ENCODE measurements around the gene ANKS1B.
A peak's percentile ranks its signal among the peaks of the same experiment; 100 is the strongest.
"Not testable (repeated sequence)": the region's sequence is repeated elsewhere in the genome, so short reads cannot be mapped to it uniquely, and the experiment has no call there.

The ANKS1B gene

DNA sequence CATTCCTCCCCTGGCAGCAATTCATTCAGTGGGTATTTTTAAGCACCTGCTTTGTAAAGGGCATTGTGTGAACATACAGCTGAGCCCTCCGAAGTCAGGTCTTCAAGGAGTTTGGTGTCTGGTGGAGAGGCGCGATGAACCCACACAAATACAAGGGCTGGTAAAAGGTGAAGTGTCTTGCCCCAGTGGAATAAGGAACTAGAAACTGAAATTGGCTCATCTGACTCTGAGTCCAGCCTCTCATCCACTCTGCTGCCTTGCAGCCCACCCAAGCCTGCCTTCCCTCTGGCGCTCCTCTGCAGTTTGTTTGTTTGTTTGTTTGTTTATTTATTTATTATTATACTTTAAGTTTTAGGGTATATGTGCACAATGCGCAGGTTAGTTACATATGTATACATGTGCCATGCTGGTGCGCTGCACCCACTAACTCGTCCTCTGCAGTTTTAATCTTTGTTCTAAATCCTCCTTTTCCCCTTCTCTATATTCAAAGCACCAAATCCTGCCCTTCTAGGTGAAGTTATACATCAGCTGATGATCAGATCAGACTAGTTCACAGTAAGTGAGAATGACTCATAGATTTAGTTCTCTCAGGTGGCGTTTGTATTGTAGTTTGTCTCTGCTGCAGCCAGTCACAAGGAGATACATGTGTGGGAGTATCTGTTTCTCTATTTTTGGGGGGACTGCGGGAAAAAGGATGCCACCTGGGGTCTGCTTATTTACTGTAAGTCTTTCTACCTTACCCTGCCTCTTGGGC lies 945.2 kb downstream of the ANKS1B start:
- no peak for FAIRE-seq

DNA sequence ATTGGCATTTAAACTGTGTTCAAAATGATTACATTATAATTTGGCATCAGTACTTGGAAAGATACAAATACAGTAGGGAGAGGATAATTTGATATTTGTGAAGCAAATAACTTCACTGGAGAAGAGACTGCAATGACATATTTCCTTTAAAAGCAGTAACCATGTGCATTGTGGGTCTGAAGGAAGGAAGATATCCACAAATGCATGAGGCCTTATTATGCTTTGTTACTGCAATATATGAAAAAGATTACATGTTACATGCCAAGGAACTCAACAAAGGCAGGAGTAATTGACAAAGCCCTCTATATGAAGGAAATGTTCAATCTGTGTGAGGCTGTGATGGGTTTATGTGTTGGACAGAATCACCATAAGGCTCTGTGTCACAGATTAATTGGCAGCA lies 948.2 kb downstream of the ANKS1B start:
- FAIRE-seq, result no peak

- FAIRE-seq, result no peak
Observed at GRCh38 chr12:99035803-99036202, 948.9 kb downstream of the ANKS1B start.

- not testable (repeated sequence) for FAIRE-seq
Observed at GRCh38 chr12:99034201-99034600, 950.5 kb downstream of the ANKS1B start.

- FAIRE-seq, result no peak
Observed at GRCh38 chr12:99029511-99030271, 955.0 kb downstream of the ANKS1B start.

DNA sequence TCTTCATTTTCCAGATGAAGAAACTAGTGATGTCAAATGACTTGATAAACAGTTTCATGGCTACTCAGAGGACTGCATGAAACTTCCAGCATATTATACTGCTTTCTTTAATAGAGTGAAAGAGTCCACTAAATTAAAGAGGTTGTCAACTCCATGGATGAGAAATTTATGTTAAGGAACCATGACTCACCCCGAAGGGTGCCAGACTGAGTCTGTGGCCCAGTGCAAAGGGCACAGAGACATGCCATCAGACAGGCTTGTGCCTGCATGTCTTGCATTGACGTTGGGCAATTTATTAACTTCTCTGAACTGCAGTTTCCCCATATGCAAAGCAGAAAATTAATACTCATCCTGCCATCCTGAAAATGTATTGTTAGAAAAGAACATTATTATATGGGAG lies 957.3 kb downstream of the ANKS1B start:
- FAIRE-seq, result no peak

- FAIRE-seq, result no peak
Observed at GRCh38 chr12:99027055-99027393, 957.7 kb downstream of the ANKS1B start.

- no peak for FAIRE-seq
Observed at GRCh38 chr12:99026332-99027054, 958.2 kb downstream of the ANKS1B start.

- no peak for FAIRE-seq
Observed at GRCh38 chr12:99024870-99025269, 959.9 kb downstream of the ANKS1B start.

DNA sequence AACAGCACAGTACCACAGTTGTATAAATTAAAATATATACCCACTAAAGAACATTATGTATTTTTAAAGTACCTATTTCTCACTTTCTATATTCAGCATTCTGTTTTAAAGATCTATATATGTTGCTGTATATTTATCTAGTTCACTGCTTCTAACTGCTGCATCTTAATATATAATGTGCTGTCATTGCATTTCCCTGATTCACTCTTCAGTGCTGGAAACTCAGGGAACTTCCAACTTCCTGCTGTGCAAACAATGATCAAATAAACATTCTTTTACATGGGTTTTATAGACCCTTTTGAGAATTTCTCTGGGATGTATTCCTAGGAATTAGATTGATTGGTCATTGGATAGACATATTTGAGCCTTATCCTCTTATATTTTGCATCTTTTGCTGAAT lies 960.5 kb downstream of the ANKS1B start:
- FAIRE-seq, result no peak

GRCh38 chr12:99020871-99021270 lies 963.9 kb downstream of the ANKS1B start:
- FAIRE-seq, result no peak

DNA sequence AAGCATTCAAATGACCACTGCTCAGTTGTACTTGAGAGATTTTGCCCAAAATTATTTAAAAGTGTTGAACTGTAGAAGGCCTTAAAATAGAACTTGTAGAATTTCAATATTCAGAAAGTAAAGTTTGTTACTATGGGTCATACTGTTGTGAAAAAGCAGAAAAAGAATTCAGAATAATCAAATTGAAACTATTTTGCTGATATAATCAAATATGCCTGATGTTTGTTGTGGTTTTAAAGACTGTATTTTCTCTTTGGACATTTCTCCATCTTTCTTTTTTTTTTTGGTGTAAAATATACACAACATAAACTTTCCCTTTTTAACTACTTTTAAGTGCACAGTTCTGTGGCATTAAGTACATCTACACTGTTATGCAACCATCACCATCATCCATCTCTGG lies 964.9 kb downstream of the ANKS1B start:
- no peak for FAIRE-seq

GRCh38 chr12:99017971-99018370 lies 966.8 kb downstream of the ANKS1B start:
- FAIRE-seq, result no peak

DNA sequence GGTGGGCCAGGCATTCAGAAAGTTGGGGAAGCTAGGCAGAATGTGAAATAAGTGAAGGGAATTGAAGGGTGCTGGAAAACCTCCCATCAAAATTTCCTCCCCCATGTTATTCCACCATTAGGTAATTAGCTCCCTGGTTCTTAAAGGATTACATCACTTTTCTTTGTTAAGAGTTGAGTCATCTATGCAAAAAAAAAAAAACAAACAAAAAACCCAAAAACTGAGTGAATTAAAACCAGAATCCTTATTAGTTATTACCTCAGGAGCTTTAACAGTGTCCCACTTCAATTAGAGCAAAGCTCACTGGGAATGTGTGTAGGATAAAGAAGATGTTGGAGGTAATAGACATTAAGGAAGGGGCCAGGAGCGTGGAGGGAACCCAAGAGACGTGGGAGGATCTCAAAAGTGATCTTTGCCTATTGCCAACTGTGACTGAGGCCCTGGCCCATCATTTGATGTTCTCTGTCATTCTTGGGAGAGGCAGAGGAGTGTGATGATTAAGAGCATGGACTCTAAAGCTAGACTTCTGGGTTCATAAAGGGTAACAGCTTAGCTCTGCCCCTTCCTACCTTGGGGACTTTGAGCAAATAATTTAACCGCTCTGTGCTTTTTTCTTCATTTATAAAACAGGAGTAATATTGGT lies 975.0 kb downstream of the ANKS1B start:
- FAIRE-seq, result no peak

- FAIRE-seq, result no peak
Observed at GRCh38 chr12:99005601-99006000, 979.1 kb downstream of the ANKS1B start.

GRCh38 chr12:99004799-99005466 lies 979.8 kb downstream of the ANKS1B start:
- FAIRE-seq, result no peak

DNA sequence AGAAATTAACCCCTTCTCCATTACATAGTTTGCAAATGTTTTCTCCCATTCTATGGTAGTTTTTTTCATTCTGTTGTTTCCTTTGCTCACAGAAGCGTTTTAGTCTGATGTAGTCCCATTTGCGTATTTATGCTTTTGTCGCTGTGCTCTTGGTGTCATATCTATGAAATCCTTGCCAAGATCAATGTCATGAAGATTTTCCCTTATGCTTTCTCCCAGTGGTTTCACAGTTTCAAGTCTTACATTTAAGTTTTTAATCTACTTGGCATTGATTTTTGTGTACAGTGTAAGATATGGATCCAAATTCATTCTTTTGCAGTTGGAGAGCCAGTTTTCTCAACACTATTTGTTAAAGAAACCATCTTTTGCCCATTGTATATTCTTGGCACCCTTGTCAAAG lies 982.0 kb downstream of the ANKS1B start:
- no peak for FAIRE-seq

DNA sequence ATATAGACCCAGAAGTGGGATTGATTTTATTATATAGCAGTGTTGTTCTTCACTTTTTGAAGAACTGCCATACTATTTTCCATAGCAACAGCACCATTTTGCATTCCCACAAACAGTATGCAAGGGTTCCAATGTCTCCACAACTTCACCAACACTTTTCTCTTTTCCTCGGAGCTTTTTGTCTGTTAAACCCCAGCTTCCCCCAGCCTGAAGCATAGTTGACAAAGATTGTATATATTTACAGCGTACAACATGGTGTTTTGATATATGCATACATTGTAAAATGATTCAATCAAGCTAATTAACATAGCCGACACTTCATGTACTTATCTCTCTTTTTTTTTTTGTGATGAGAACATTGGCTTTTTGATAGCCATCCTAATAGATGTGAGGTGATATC lies 982.6 kb downstream of the ANKS1B start:
- FAIRE-seq, result no peak

GRCh38 chr12:98999559-98999958 lies 985.2 kb downstream of the ANKS1B start:
- no peak for FAIRE-seq

GRCh38 chr12:98998697-98999299 lies 985.9 kb downstream of the ANKS1B start:
- FAIRE-seq, result peak; percentile 98

DNA sequence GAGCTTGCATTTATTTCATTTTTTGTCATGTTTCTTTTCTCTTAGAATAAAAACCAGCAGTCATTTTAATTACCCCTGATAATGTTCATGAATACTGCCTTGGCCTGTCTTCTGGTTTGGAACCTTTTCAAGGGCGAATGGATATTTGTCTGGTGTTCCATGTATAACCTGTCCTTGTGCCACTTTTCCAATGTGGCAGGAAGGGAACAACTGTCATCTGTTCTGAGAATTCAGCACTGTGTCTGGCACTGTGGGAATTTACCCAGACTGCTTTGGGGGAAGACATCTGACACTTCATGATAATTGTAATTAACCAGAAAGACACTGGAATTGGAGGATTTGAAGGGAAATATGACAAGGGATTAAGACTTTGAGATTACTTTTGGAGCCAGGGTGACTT lies 986.8 kb downstream of the ANKS1B start:
- no peak for FAIRE-seq

- no peak for FAIRE-seq
Observed at GRCh38 chr12:98990648-98991047, 994.1 kb downstream of the ANKS1B start.

All from islet of Langerhans (tissue), 1 donor.